Renal pelvis (tissue), 4 donors: ENCODE measurements around the gene DYDC1. TPM values are rescaled to one million over a fixed set of nuclear protein-coding genes. Genes with fewer than 3 reads are reported as not detected.
A peak's percentile ranks its signal among the peaks of the same experiment; 100 is the strongest.
"Not testable (repeated sequence)": the region's sequence is repeated elsewhere in the genome, so short reads cannot be mapped to it uniquely, and the experiment has no call there.

Experiments used
- DNase-seq: peaks from one replicate; pipeline ENCODE4 v3.0.0-alpha.2; 2013
- polyA plus RNA-seq, 3 donors: library from polyadenylated mRNA; unstranded; fragments of 120-200 nt; gene quantifications; one replicate each; pipeline ENCODE4 v1.2.1, GENCODE V29; 2013; ENCODE audit not compliant: insufficient read length in 3 of 3

DYDC1 gene
- polyA plus RNA-seq, 3 donors: 0.23 to 0.64 (median 0.31) TPM

DNA sequence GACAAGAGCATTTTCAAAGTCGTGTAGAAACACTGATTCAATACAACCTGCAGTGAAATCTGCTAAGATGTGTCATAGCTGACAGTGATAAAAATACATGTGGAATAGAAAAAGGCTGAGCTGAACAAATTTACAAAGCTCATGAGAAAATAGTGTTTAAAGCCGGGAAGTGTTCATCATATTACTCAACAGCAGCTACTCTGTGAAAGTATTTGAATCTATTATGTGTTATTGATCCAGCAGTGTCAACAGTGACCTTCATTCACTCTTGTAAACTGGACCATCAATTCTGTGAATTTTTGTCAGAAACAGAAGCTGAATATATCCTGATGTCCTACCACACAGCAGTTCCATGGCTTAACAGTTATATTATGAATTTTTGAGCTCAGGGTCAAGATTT, 11.6 kb downstream of the DYDC1 start:
- no peak for DNase-seq

DNA sequence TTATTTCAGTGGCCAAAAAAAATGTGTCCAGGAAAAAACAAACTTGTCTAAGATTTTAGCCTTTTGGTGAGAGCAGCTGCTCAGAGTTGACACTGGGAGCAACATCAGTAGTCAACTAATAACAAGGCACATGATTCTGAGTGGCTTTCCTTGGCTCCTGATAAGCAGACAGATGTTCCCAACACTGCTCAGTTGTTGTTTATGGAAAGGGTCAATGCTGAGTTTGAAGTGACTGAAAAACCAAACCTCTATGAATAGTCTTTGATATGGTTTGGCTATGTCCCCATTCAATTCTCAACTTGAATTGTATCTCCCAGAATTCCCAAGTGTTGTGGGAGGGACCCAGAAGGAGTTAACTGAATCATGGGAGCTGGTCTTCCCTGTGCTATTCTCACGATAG, 12.3 kb downstream of the DYDC1 start:
- no peak for DNase-seq

DNA sequence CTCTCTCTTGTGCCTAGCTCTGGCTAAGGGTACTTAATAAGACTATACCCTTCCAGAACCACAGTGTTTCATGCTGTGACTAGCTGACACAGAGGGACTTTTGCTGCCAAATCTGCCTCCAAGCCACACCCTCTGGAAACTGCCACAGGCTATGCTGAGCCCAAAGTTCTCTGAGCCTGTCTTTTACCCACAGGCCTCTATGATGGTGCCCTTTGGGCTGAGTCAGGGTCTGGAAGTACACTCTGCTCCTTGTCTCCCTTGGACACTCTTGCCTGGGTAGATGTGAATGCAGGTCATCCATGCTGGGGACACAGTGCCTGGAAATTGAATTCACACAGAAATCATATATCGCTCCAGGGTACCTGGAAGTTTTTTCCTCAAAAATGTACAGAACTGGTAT, 22.6 kb downstream of the DYDC1 start:
- no peak for DNase-seq

DNA sequence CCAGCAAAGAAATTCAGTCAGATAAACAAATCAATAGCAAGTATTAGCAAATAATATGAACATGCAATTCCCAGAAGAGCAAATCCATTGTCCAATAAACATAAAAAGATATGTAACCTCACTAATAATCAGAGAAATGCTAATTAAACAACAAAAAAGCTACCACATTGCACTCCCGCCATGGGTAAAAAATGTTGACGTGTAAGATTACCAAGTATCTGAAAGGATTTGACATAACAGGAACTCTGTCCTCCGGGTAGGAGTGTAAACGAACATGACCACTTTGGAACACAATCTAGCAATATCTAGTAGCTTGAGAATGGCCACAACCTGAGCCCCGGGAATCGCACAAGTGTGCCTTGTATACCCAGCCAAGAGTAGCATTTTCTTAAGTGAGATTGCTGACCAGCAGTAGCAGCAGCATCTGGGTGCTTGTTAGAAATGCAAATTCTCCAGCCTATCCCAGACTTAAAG, 31.6 kb downstream of the DYDC1 start:
- DNase-seq: no peak

DNA sequence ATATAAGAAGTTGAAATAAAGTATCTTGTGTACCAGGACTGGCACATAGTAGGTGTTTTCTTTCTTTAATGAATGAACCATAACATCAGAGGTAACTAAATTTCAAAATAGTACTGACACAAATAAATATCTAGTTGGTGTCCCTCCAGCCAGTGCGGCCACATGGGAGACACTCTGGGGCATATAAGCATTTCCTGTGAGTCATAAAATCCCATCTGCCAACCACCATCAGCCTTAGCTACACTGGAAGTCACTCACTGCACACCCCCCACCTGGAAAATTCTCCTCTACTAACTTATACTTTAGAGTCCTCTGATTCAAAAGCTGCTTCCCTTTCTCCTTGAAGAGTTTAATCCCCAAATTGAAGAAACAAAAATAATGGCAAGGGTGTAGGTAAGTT, 32.5 kb downstream of the DYDC1 start:
- DNase-seq: no peak

DNA sequence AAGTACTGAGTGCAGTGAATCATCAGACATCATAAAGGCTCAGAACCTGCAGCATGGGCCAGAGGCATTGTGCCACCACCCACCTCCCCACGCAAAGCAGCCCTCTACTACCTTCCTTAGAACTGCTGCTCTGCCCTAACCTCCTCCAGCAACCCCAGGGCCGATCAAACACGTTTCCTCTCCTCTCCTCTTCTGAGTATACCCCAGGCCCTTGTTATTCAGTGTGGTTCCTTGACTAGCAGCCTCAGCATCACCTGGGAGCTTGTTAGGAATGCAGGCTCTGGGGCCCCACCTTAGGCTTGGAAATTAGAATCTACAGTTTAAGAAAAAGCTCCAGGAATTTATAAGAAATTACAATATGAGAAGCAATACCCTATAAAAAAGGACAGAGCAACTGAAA, 33.2 kb downstream of the DYDC1 start:
- no peak for DNase-seq

DNA sequence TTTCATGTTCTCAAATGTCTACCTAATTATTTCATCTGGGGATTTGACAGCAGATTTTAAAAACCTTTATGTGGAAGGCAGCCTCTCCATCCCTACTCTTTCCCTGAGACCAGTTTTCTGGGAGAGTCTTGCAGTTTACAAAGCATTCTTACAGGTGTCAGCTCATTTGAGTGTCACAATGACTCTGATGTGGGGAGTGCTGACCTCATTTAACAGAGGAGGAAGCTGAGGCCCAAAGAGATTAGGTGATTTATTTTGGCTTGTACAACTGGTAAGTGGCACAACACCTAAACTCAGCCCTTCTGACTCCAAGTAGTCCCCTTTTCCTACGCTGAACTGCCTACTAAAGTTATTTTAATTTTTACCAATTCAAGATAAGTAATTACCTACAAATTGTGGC, 33.8 kb downstream of the DYDC1 start:
- no peak for DNase-seq

DNA sequence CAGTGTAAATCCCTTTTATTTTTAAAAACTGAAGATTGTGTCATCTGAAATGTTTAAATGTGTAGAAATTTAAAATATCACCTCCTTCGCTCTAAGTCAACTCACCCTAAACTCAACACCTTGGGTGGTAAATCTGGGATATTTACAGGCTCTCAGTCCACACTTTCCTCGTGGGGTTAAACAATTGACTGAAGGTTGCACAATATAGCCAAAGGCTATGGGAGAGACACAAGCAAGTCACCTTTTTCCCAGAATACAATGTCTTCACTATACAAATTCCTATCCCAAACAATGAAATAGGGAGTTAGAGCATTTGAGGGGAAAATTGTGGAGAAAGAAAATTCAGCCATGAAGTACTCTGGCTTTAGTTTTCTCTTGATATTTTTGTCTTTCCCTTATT, 34.4 kb downstream of the DYDC1 start:
- no peak for DNase-seq

DNA sequence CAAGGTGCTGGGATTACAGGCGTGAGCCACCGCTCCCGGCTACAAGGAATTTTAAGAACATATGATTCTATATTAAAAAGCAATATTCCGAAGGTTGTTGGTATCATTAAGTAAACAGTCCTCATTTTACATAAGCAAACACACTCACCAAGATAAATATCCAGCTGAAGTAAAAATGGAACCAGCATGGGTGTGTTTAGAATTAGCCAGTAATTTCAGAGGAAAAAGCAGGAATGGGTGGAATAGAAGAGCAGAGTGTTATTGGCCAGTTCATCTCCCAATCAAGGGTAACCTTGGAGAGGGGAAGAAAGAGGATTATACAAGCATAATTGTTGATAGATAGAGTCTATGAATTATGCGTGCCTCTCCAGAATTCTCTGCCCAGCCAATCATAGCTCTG, 35.4 kb downstream of the DYDC1 start:
- DNase-seq: no peak

DNA sequence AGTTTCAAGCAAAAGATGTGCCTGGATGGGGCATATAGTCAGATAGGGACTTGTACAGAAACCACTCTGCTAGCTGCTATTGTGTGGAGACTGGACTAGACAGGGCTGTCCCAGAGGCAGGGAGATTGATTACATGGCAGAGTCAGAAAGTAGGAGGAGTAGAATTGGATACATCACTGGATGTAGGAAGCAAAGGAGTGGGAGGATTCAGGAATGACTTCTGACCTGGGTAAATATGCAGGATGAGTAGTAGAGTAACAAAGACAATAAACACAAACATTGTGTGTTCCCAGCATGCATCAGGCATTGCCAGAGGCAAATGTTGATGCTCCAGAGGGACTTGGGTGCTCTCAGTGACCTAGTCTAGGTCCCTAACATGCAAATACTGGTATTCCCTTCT, 36.2 kb downstream of the DYDC1 start:
- DNase-seq: peak; percentile 1

DNA sequence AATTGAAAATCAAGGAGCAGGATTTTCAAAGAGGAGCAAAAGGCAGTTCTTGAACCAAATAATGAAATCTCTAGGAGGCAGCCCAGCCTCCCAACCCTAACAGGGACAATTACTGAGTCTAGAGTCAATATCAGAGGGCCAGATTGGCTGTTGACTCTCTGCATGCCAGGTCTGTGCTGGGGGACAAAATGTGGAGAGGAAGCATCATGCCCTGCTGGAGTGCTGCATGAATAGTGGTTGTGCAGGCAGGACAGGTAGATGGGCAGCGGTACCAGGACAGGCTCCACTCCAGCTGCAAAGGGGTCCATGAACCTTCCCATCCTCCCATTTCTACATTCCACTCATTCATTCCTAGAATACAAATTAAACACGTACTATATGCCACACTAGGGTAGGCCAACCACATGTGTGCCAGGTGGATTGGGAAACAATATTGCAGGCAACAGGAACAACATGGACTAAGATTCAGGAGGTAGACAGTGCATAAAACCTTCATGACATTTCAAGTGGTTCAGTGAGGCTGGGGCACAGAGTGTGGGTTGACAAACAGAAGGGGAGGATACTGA, 36.7 kb downstream of the DYDC1 start:
- no peak for DNase-seq

DNA sequence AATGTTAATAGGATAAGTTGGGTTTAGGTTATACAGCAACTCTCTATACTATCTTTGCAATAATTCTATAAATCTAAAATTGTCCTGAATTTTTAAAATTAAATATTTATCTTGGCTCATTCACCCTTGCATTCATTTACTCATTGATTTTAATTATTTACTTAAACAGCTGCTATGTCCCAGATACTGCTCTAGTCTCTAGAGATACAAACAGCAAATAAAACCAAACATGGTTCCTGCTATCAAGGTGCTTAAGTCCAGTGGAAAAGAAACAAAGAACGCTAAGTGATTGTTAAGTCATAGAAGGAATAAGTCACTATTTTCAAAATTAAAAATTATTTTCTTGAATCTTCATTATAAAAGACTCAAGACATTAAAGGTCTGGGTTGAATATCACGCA, 37.2 kb downstream of the DYDC1 start:
- DNase-seq: no peak

DNA sequence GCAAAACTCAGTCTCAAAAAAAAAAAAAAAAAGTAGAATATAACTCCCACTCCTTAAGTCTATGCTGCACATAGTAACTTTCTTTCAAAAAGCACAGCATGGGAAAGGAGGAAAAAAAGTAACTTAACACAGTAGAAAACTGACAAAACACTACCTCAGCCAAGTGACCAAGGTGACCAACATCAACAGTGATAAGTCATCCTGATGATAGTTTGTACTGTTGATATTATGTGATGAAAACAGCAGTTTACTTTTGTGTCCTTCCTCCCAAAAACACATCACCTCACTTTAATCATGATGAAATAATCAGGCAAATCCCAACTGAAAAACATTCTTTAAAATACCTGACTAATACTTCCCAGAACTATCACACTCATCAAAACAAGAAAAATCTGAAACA, 37.8 kb downstream of the DYDC1 start:
- no peak for DNase-seq

DNA sequence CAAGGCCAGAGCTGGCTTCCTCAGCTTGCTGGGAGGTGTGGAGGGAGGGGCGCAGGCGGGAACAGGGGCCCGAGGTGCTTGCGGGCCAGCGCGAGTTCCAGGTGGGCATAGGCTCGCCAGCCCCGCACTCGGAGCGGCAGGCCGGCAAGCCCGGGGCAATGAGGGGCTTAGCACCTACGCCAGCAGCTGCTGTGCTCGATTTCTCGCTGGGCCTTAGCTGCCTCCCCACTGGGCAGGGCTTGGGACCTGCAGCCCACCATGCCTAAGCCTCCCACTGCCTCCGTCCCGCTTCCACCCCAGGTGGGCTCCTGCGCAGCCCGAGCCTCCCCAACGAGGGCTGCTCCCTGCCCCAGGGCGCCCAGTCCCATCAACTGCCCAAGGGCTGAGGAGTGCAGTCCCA, 41.2 kb downstream of the DYDC1 start:
- no peak for DNase-seq

DNA sequence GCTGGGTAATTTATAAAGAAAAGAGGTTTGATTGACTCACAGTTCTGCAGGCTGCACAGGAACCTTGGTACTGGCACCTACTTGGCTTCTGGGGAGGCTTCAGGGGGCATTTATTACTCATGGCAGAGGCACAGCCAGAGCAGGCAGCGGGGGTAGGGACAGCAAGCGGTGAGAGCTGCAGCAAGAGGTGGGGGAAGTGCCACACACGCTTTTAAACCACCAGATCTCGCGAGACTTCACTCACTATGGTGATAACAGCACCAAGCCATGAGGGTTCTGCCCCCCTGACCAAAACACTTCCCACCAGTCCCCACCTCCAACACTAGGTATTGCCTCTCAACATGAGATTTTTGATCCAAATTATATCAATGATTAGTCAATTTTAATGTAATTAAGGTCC, 43.0 kb downstream of the DYDC1 start:
- DNase-seq: no peak

DNA sequence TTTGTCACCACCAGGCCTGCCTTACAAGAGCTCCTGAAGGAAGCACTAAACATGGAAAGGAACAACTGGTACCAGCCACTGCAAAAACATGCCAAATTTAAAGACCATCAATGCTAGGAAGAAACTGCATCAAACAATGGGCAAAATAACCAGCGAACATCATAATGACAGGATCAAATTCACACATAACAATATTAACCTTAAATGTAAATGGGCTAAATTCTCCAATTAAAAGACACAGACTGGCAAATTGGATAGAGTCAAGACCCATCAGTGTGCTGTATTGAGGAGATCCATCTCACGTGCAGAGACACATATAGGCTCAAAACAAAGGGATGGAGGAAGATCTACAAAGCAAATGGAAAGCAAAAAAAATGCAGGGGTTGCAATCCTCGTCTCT, 50.6 kb downstream of the DYDC1 start:
- not testable (repeated sequence) for DNase-seq

DNA sequence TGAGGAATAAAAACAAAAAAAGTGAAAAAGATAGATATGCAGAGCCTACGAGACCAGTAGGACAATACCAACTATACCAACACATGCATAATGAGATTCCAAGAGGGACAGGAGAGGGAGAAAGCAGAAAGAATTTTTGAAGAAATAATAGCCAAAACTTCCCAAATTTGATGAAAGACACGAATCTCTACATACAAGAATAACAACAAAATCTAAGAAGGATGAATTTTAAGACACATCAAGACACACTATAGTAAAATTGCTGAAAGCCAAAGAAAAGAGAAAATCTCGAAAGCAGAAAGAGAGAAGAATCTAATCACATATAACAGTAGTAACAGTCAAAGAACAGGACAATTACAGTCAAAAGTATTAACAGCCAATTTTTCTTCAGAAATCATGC, 59.6 kb downstream of the DYDC1 start:
- no peak for DNase-seq

DNA sequence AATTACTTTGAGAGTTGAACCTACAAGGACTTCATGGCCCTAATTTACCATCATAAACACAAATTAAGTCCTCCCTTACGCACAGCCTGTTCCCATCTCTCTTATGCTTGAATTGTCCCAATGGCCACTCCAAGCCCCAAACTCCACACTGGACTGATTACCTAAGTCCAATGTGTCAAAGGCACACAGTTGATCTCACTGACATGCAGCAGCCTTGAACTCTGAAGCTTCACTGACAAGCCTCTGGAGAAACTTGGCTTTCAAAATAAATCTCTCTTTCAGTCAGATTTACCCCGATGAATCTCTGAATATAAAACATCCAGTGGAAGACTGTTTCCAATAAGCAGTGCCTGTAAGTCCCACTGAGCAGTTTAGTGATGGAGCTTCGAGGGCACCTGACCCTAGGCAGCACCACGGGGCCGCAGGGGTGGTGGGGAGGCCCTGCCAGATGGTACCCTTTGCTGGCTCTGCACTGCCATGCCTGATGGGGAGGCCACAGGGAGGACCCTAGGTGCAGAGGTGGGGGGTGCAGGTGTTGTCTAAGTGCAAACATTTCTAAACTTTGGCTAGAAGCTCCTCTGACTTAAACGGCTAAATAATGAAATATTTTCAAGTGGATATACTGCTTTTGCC, 63.8 kb downstream of the DYDC1 start:
- no peak for DNase-seq

DNA sequence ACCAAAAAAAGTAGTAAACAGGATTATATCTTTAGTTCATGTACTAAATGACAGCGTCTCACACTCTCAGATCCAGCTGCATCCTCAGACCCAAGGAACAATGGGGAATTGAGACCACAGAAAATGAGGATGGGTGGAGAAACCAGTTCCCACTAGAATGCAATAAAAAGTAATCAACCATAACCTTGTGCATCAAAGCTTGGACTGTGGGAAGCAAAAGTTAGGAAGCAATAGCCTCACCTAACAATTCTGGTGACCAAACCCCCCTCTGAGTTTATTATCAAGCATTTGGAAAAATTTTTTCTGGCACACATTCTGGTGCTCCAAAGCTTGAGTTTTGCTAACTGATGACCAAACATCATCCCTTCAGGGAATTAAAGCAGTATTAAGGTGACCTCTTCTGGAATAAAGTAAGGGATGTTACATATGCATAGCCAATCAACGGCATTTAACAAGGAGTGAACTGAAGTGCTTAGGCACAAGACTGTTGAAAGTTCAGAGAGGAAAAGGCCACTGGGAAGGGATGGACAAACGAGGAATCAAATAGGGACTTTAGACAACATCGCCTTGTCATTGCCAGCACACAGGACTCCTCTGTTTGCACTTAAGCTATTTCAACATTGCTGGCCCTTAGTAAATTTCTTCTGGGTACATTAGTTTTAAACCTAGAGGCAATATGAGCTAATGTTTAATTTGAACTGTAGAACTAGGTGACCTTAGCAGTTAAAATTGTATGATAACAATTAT, 65.9 kb downstream of the DYDC1 start:
- DNase-seq: peak; percentile 50

DNA sequence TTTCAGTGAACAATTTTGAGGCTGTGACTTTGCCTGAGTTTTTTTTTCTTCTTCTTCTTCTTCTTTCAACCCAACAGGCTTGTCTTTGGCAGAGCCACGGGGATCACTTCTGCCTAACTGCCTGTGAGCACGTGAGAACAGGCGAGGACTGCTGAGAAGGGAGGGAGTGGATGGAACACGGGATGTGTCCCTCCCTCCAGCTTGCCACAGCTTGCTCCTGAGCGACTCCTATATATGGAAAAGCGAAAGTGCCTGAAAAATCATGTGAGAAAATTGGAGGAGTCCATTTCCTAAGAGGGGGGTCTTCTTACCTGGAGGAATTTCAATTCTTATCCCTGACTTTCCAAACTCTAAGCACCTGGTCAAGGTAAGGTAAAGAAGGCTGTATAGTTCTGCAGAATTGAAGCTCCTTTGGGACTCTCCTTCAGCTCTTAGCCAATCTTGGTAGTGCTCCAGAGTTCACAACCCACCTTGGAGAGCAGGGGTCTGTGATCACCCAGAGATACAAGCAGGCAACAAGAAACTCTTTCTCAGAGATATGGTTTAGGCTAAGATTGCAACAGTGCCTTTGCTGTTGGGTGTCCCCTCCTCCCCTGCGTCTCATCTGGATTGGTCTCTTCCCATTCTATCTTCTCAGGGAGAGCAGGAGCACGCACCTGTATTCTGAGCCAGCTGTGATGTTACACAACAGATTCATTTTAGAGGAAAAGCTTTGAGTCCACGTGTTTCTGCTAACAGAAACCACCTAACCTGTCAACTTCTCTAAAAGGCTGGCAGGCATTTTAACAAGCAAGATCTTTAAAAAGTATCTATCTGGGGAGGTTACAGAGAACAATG, 66.9 kb downstream of the DYDC1 start, which contains the start of gene MAT1A:
TSS of gene MAT1A (minus strand) at position 208 of the 837 bp plus-strand sequence. CDS start 235 bp downstream, outside the sequence.
- no peak for DNase-seq

DNA sequence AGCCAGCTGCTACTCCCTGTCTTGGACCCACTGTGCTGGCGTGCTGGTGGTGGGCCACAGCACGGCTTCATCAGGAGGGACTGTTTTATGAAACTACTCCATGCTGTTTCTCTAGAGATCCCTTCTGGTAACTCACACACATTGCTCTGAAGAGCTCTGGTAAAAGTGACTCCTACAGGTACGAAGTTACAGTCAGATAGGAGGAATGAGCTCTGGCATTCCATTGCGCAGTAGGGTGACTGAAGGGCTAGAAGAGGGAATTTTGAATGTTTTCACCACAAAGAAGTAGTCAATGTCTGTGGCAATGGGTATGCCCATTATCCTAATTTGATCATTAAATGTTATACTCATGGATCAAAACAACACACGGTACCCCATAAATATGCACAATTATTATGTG, 67.7 kb downstream of the DYDC1 start:
- DNase-seq: no peak
